Adrenal gland (tissue), 5 donors: ENCODE data around the gene LOXL1.

Experiments
- POLR2A ChIP-seq, 2 donors: fragments of 450-650 bp; IDR thresholded peaks; one replicate each; pipeline ENCODE4 v1.6.1; 2017; ENCODE audit warnings: antibody characterized with exemption in 2 of 2, mild to moderate bottlenecking in 2 of 2, moderate library complexity in 1 of 2
- TF ChIP-seq, protein P1 (sequence below), 6 experiments: fragments of 450-650 bp in 4 of 6; fragments of 200-600 bp in 2 of 6; sonication (generic) in 1 of 6; IDR thresholded peaks; 1 replicate in 5 of 6; 2 replicates in 1 of 6; pipeline versions ENCODE4 v1.5.1 to v1.8.0; 2016 to 2021; ENCODE audit warnings: antibody characterized with exemption in 6 of 6, mild to moderate bottlenecking in 2 of 6, moderate library complexity in 1 of 6
- donor health status: DM: no; HTN: no; CAD: no.

DNA sequence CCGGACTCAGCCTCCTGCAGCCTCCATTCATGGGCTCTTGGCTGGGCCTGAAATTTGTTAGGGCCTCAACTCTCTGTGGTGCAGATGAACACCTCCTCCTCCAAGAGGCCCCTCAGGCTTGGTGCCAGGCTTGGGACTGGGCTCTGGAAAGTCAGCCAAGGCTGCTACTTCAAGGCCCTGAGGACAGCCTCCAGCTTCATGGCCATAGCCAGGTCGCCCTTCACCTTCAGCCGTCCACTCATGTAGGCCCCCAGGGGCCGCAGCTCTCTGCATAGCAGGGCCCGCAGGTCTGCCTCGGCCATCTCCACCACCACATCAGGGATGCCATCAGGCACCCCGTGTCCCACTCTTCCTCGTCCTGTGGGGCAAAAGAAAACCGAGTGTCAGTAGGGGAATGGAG, 57.5 kb downstream of the LOXL1 start:
- no peak for TF ChIP-seq POLR2A (IDR thresholded peaks at IDR 0.05)
- TF ChIP-seq, protein P1, sequence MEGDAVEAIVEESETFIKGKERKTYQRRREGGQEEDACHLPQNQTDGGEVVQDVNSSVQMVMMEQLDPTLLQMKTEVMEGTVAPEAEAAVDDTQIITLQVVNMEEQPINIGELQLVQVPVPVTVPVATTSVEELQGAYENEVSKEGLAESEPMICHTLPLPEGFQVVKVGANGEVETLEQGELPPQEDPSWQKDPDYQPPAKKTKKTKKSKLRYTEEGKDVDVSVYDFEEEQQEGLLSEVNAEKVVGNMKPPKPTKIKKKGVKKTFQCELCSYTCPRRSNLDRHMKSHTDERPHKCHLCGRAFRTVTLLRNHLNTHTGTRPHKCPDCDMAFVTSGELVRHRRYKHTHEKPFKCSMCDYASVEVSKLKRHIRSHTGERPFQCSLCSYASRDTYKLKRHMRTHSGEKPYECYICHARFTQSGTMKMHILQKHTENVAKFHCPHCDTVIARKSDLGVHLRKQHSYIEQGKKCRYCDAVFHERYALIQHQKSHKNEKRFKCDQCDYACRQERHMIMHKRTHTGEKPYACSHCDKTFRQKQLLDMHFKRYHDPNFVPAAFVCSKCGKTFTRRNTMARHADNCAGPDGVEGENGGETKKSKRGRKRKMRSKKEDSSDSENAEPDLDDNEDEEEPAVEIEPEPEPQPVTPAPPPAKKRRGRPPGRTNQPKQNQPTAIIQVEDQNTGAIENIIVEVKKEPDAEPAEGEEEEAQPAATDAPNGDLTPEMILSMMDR (IDR thresholded peaks at IDR 0.05): no peak
